ENCODE data around the gene SELENOH. TPM values are rescaled to one million over a fixed set of nuclear protein-coding genes. Genes with fewer than 3 reads are reported as not detected.

The SELENOH gene
- total RNA-seq, 4 donors from 2014 or later, result 75.2 to 166 (median 112) TPM

GRCh38 chr11:57777969-57778317 is 36.7 kb downstream of the SELENOH start:
- H3K36me3 ChIP-seq, result peaks cover 0 to 18% (median 0%) of the 10 kb centered on the region in 3 donors
- no peak for DNase-seq
- peak overlapping the region in 3 of 4 donors; percentile 15 to 50 (median 18) for H3K4me3 ChIP-seq

GRCh38 chr11:57778318-57779037 is 37.2 kb downstream of the SELENOH start:
- intact Hi-C loops (cut with DNase I), result no loop called here
- Histone ChIP-seq H3K36me3 (peaks cover 0 to 18% (median 0%) of the 10 kb centered on the region in 3 donors), H3K27me3 (no peaks in the 10 kb centered on the region), H3K4me1 (peaks cover 40 to 100% (median 98%) of the 10 kb centered on the region in 3 donors), H3K27ac (peak overlapping the region; percentile 82 to 92 (median 90)), H3K9me3 (no peaks in the 10 kb centered on the region), H3K4me3 (peak overlapping the region in 3 of 4 donors; percentile 15 to 50 (median 18))
- no peak for DNase-seq
- 20 to 22% methylated on average over 5 to 6 of the region's 6 CpGs for WGBS, 2 donors
- no peak for TF ChIP-seq POLR2A (IDR thresholded peaks at IDR 0.05)
- TF ChIP-seq, protein P1, sequence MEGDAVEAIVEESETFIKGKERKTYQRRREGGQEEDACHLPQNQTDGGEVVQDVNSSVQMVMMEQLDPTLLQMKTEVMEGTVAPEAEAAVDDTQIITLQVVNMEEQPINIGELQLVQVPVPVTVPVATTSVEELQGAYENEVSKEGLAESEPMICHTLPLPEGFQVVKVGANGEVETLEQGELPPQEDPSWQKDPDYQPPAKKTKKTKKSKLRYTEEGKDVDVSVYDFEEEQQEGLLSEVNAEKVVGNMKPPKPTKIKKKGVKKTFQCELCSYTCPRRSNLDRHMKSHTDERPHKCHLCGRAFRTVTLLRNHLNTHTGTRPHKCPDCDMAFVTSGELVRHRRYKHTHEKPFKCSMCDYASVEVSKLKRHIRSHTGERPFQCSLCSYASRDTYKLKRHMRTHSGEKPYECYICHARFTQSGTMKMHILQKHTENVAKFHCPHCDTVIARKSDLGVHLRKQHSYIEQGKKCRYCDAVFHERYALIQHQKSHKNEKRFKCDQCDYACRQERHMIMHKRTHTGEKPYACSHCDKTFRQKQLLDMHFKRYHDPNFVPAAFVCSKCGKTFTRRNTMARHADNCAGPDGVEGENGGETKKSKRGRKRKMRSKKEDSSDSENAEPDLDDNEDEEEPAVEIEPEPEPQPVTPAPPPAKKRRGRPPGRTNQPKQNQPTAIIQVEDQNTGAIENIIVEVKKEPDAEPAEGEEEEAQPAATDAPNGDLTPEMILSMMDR (IDR thresholded peaks at IDR 0.05), result no peak

More at GRCh38 chr11:57777969-57778317, 36.7 kb downstream of the SELENOH start:
- Histone ChIP-seq H3K4me1 (peaks cover 43 to 100% (median 100%) of the 10 kb centered on the region in 3 donors), H3K27me3 (no peaks in the 10 kb centered on the region), H3K27ac (peak overlapping the region; percentile 82 to 92 (median 90)), H3K9me3 (no peaks in the 10 kb centered on the region)
- TF ChIP-seq POLR2A (IDR thresholded peaks at IDR 0.05), result no peak
- TF ChIP-seq, protein P1 (IDR thresholded peaks at IDR 0.05), result no peak
- intact Hi-C loops (cut with DNase I), result no loop called here
- WGBS, 2 donors, result 7 to 33% methylated on average over 3 of the region's 3 CpGs

- WGBS, 2 donors, result 15 to 38% methylated on average over 1 of the region's 1 CpG
- no peak for DNase-seq
- Histone ChIP-seq H3K36me3 (peaks cover 0 to 12% (median 0%) of the 10 kb centered on the region in 3 donors), H3K27ac (peak overlapping the region; percentile 82 to 92 (median 90)), H3K4me1 (peaks cover 47 to 100% (median 98%) of the 10 kb centered on the region in 3 donors), H3K4me3 (peak overlapping the region in 2 of 4 donors; percentile 8 to 18), H3K9me3 (no peaks in the 10 kb centered on the region), H3K27me3 (no peaks in the 10 kb centered on the region)
- intact Hi-C loops (cut with DNase I), result no loop called here
- TF ChIP-seq POLR2A (IDR thresholded peaks at IDR 0.05), result no peak
- TF ChIP-seq, protein P1 (IDR thresholded peaks at IDR 0.05), result peak in 1 of 6 experiments; percentile 9
These were observed 38.0 kb downstream of the SELENOH start for GRCh38 chr11:57779276-57779675.

GRCh38 chr11:57781529-57781943 is 40.2 kb downstream of the SELENOH start:
- WGBS, 2 donors, result 13 to 32% methylated on average over 1 to 3 of the region's 3 CpGs
- intact Hi-C loops (cut with DNase I), result no loop called here
- peaks cover 44 to 100% (median 91%) of the 10 kb centered on the region in 3 donors for H3K4me1 ChIP-seq
- peaks cover 0 to 16% (median 0%) of the 10 kb centered on the region in 3 donors for H3K36me3 ChIP-seq
- no peaks in the 10 kb centered on the region for H3K27me3 ChIP-seq
- H3K4me3 ChIP-seq, result no peak overlapping the region
- no peak for TF ChIP-seq POLR2A (IDR thresholded peaks at IDR 0.05)
- TF ChIP-seq, protein P1 (IDR thresholded peaks at IDR 0.05), result peak in 1 of 6 experiments; percentile 6
- H3K27ac ChIP-seq, result peak overlapping the region; percentile 53 to 92 (median 86)
- no peak for DNase-seq
- H3K9me3 ChIP-seq, result no peaks in the 10 kb centered on the region

- WGBS, 2 donors, result 39 to 43% methylated on average over 2 of the region's 2 CpGs
- Histone ChIP-seq H3K9me3 (no peaks in the 10 kb centered on the region), H3K36me3 (peaks cover 0 to 25% (median 0%) of the 10 kb centered on the region in 3 donors), H3K4me1 (peaks cover 35 to 100% (median 74%) of the 10 kb centered on the region in 3 donors), H3K27ac (peak overlapping the region; percentile 19 to 92 (median 80)), H3K4me3 (no peak overlapping the region), H3K27me3 (no peaks in the 10 kb centered on the region)
- TF ChIP-seq, protein P1 (IDR thresholded peaks at IDR 0.05), result no peak
- TF ChIP-seq POLR2A (IDR thresholded peaks at IDR 0.05), result no peak
- DNase-seq, result no peak
- intact Hi-C loops (cut with DNase I), result no loop called here
These were observed 43.8 kb downstream of the SELENOH start for GRCh38 chr11:57785072-57785471.

Measured in esophagus squamous epithelium (tissue), 5 donors.